Measurements from ENCODE around the gene AP4M1. TPM values are rescaled to one million over a fixed set of nuclear protein-coding genes. Genes with fewer than 3 reads are reported as not detected.
A peak's percentile ranks its signal among the peaks of the same experiment; 100 is the strongest.

Gene AP4M1
- total and polyA plus RNA-seq, 9 of the 15 experiments (the other 6 are each of a cell fraction or from before 2014, with no cell fraction given): 1.3 to 30.9 (median 14.1) TPM

GRCh38 chr7:100105534-100105933 is 4.1 kb downstream of the AP4M1 start (continued):
- no peak for TF ChIP-seq BACH1 (tag; IDR thresholded peaks at IDR 0.05)

- Histone ChIP-seq H3K27me3 (ENCODE audit: control insufficient read depth in 2 of 2, insufficient read depth in 2 of 2, low read length in 2 of 2) (no peaks in the 10 kb centered on the region), H3K9me3 (replicated peaks; ENCODE audit: control insufficient read depth, insufficient read depth, low read depth, low read length) (no peaks in the 10 kb centered on the region), H3K9ac (ENCODE audit: insufficient read depth in 1 of 2, low read depth in 2 of 2, low read length in 2 of 2) (peak overlapping the region in 1 of 2 experiments; percentile 62; a peak in 1 of 4 replicates), H3K9me1 (ENCODE audit: control insufficient read depth, insufficient read depth, low read length) (no peaks in the 10 kb centered on the region), H3K4me1 (replicated peaks in 1 of 2; ENCODE audit: control insufficient read depth in 2 of 2, insufficient read depth in 2 of 2, low read length in 2 of 2) (peaks cover 7 to 45% of the 10 kb centered on the region in 2 experiments; a peak in 4 of 5 replicates), H4K20me1 (replicated peaks; ENCODE audit: control insufficient read depth, insufficient read depth, low read length) (no peaks in the 10 kb centered on the region), H2AFZ (ENCODE audit: low read depth, low read length) (no peak overlapping the region), H3K79me2 (ENCODE audit: control insufficient read depth, insufficient read depth, low read length) (peaks cover 8% of the 10 kb centered on the region; the same call in 2 of the 3 replicates), H3K36me3 (ENCODE audit: control insufficient read depth, insufficient read depth, low read length) (peaks cover 71% of the 10 kb centered on the region; the same call in 2 of the 3 replicates), H3K27ac (ENCODE audit: extremely low read depth, low read depth, low read length) (no peak overlapping the region), H3K4me3 (no peak overlapping the region), H3K4me2 (ENCODE audit: insufficient read depth, low read length) (no peak overlapping the region)
- CTCF ChIA-PET (ENCODE audit: low intra/inter-chr PET ratio): no interaction called here
- 80% methylated on average over 17 of the region's 17 CpGs for WGBS (ENCODE audit: insufficient coverage, low coverage, missing lambda C conversion rate)
- BruUV-seq (replicated peaks): no TSS peak
- in situ Hi-C loops (cut with MboI): no loop called here
- FAIRE-seq (no peak), DNase-seq (ENCODE audit: extremely low read depth in 1 of 4, low spot score in 3 of 4) (peak in 1 of 4 experiments; percentile 5), ATAC-seq (no peak)
- POLR2A ChIA-PET: interaction anchor here (0.5 to 1.0 kb wide), 3 partner anchors 13 to 24 kb away, joined by 3 to 7 read pairs (median 3); partner anchors contain the start of gene MBLAC1
- TF ChIP-seq POLR2H (tag; IDR thresholded peaks at IDR 0.05; ENCODE audit: low read depth): no peak
- TF ChIP-seq RBFOX2 (IDR thresholded peaks at IDR 0.05; ENCODE audit: low read depth, low read length): peak; percentile 60
- TF ChIP-seq, protein P1, sequence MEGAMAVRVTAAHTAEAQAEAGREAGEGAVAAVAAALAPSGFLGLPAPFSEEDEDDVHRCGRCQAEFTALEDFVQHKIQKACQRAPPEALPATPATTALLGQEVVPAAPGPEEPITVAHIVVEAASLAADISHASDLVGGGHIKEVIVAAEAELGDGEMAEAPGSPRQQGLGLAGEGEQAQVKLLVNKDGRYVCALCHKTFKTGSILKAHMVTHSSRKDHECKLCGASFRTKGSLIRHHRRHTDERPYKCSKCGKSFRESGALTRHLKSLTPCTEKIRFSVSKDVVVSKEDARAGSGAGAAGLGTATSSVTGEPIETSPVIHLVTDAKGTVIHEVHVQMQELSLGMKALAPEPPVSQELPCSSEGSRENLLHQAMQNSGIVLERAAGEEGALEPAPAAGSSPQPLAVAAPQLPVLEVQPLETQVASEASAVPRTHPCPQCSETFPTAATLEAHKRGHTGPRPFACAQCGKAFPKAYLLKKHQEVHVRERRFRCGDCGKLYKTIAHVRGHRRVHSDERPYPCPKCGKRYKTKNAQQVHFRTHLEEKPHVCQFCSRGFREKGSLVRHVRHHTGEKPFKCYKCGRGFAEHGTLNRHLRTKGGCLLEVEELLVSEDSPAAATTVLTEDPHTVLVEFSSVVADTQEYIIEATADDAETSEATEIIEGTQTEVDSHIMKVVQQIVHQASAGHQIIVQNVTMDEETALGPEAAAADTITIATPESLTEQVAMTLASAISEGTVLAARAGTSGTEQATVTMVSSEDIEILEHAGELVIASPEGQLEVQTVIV (CRISPR knock-in tag; IDR thresholded peaks at IDR 0.05; ENCODE audit: borderline replicate concordance): no peak
- peak; percentile 42; the same call in 1 of the 2 replicates for TF ChIP-seq POLR2G (IDR thresholded peaks at IDR 0.05; ENCODE audit: low read depth, low read length)
- no peak for TF ChIP-seq PTRF (tag; IDR thresholded peaks at IDR 0.05)
- intact Hi-C loops (cut with micrococcal nuclease): no loop called here
Measured at GRCh38 chr7:100106633-100107032, 5.2 kb downstream of the AP4M1 start.

Data from K562 (cell line).